ENCODE measurements around the gene SNX27. TPM values are rescaled to one million over a fixed set of nuclear protein-coding genes. Genes with fewer than 3 reads are reported as not detected.
"Not testable (repeated sequence)": the region's sequence is repeated elsewhere in the genome, so short reads cannot be mapped to it uniquely, and the experiment has no call there.

Gene SNX27
- total RNA-seq, 2 donors from 2014 or later, result 33.6 to 36.3 TPM

- no peaks in the 10 kb centered on the region for H3K9me3 Mint-ChIP-seq
- no peak for ATAC-seq (replicated peaks)
- peaks cover 4% of the 10 kb centered on the region for H3K4me1 Mint-ChIP-seq
- H3K27me3 Mint-ChIP-seq, result peaks cover 50% of the 10 kb centered on the region
- no peaks in the 10 kb centered on the region for H3K36me3 Mint-ChIP-seq (ENCODE audit: low read depth)
- no peak overlapping the region for H3K27ac Mint-ChIP-seq
- peak overlapping the region; percentile 66 for H3K4me3 Mint-ChIP-seq
These were observed 110.1 kb downstream of the SNX27 start for GRCh38 chr1:151721788-151722510.

GRCh38 chr1:151723726-151724370 lies 112.0 kb downstream of the SNX27 start:
- ATAC-seq (replicated peaks), result no peak
- no peak overlapping the region for H3K4me3 Mint-ChIP-seq
- no peaks in the 10 kb centered on the region for H3K36me3 Mint-ChIP-seq (ENCODE audit: low read depth)
- no peaks in the 10 kb centered on the region for H3K4me1 Mint-ChIP-seq
- no peaks in the 10 kb centered on the region for H3K9me3 Mint-ChIP-seq
- H3K27me3 Mint-ChIP-seq, result peaks cover 41% of the 10 kb centered on the region
- no peak overlapping the region for H3K27ac Mint-ChIP-seq

GRCh38 chr1:151728151-151729054 lies 116.6 kb downstream of the SNX27 start:
- Mint-ChIP-seq H3K27me3 (peaks cover 42% of the 10 kb centered on the region), H3K9me3 (no peaks in the 10 kb centered on the region), H3K36me3 (ENCODE audit: low read depth) (no peaks in the 10 kb centered on the region), H3K4me1 (no peaks in the 10 kb centered on the region), H3K27ac (no peak overlapping the region), H3K4me3 (no peak overlapping the region)
- no peak for ATAC-seq (replicated peaks)

DNA sequence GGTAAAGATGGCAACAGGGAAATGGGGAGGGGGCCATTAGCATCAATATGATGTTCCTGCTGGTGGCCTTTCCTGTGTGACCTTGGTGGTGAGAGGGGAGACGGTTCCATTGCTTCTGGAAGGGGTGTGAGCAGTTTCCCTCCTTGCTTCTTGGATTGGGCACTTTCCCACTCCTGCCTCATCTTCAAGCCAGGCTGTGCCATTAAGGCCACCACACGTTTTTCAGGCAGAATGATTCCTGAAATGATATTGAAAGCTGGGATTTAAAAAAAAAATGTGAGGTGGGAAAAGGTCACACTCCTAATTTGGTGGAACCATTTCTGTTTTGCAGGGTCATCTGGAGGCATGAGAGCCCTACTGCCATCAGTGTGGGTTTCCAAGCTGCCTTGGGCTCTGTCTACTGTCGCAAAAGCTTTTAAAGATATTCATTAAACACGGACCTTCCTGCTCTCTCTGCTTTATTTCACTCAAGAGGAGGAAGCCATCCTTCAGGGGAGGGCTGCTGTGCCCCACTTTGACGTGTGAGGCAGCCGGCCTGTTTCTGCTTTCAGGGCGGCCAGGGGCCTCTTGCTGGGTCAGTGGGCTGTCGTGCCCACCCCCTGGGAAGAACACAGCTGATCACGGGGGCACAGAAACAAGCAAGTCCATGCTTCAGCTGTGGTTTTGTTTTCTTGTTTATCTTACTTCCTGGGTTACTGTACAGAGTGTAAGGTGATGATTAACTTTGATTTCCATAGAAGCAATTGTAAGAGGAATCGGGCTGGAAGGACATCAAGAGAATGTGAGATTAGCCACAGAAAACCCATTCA lies 117.5 kb downstream of the SNX27 start:
- H3K27ac Mint-ChIP-seq, result no peak overlapping the region
- no peak for ATAC-seq (replicated peaks)

DNA sequence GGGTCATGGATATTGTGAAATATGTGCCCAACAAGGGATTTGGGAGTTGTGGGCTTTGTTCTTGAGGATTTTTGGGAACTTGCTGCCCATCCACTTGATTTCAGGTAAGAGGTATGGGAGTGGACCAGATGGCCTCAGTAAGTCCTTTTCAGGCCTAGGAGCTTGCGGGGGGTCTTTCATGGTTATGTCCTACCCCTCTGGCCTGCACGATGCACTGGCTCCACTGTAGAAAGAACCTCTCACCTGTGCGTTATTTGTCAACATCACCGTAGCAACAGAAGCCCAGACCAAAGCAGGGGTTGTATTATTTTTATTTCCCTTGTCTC lies 118.1 kb downstream of the SNX27 start:
- peaks cover 37% of the 10 kb centered on the region for H3K27me3 Mint-ChIP-seq

More for the DNA sequence above, 117.5 kb downstream of the SNX27 start:
- Mint-ChIP-seq H3K36me3 (ENCODE audit: low read depth) (no peaks in the 10 kb centered on the region), H3K27me3 (peaks cover 40% of the 10 kb centered on the region), H3K4me1 (no peaks in the 10 kb centered on the region), H3K4me3 (no peak overlapping the region), H3K9me3 (no peaks in the 10 kb centered on the region)

GRCh38 chr1:151733126-151733525 lies 121.3 kb downstream of the SNX27 start:
- peaks cover 18% of the 10 kb centered on the region for H3K27me3 Mint-ChIP-seq
- no peaks in the 10 kb centered on the region for H3K36me3 Mint-ChIP-seq (ENCODE audit: low read depth)
- H3K9me3 Mint-ChIP-seq, result no peaks in the 10 kb centered on the region
- ATAC-seq (replicated peaks), result no peak
- no peaks in the 10 kb centered on the region for H3K4me1 Mint-ChIP-seq
- H3K4me3 Mint-ChIP-seq, result no peak overlapping the region
- no peak overlapping the region for H3K27ac Mint-ChIP-seq

More for the DNA sequence above, 118.1 kb downstream of the SNX27 start:
- H3K27ac Mint-ChIP-seq, result no peak overlapping the region
- H3K4me3 Mint-ChIP-seq, result no peak overlapping the region
- H3K36me3 Mint-ChIP-seq (ENCODE audit: low read depth), result no peaks in the 10 kb centered on the region
- no peaks in the 10 kb centered on the region for H3K9me3 Mint-ChIP-seq
- no peak for ATAC-seq (replicated peaks)
- no peaks in the 10 kb centered on the region for H3K4me1 Mint-ChIP-seq

- peaks cover 14% of the 10 kb centered on the region for H3K27me3 Mint-ChIP-seq
- not testable (repeated sequence) for H3K36me3 Mint-ChIP-seq (ENCODE audit: low read depth); ATAC-seq (replicated peaks); H3K4me1 Mint-ChIP-seq; H3K9me3 Mint-ChIP-seq; H3K4me3 Mint-ChIP-seq; H3K27ac Mint-ChIP-seq
These were observed 122.1 kb downstream of the SNX27 start for GRCh38 chr1:151733995-151734394.

DNA sequence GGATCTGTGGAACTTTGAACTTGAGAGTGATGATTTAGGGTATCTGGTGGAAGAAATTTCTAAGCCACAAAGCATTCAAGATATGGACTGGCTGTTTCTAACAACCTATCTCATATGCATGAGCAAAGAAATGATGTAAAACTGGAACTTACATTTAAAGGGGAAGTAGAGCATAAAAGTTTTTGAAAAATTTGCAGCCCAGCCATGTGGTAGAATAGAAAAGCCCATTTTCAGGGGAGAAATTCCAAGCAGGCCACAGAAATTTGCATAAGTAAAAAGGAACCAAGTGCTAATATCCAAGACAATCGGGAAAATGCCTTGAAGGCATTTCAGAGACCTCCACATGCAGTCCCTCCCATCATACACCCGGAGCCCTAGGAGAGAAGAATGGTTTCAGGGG lies 125.2 kb downstream of the SNX27 start:
- Mint-ChIP-seq H3K4me1 (no peaks in the 10 kb centered on the region), H3K4me3 (no peak overlapping the region), H3K9me3 (no peaks in the 10 kb centered on the region), H3K27me3 (peaks cover 4% of the 10 kb centered on the region), H3K36me3 (ENCODE audit: low read depth) (no peaks in the 10 kb centered on the region), H3K27ac (no peak overlapping the region)
- ATAC-seq (replicated peaks), result no peak

DNA sequence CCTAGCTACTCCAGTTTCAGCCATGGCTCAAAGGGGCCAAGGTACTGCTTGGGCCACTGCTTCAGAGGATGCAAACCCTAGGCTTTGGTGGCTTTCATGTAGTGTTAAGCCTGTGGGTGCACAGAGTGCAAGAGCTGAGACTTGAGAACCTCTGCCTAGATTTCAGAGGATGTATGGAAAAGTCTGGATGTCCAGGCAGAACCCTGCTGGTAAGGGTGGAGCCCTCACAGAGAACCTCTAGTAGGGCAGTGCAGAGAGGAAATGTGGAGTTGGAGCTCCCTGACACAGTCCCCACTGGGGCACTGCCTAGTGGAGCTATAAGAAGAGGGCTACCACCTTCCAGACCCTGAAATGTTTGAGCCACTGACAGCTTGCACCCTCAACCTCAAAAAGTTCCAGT lies 125.6 kb downstream of the SNX27 start:
- Mint-ChIP-seq H3K27ac (no peak overlapping the region), H3K27me3 (peaks cover 2% of the 10 kb centered on the region), H3K36me3 (ENCODE audit: low read depth) (no peaks in the 10 kb centered on the region), H3K4me3 (no peak overlapping the region), H3K4me1 (no peaks in the 10 kb centered on the region), H3K9me3 (no peaks in the 10 kb centered on the region)
- ATAC-seq (replicated peaks), result no peak

GRCh38 chr1:151739590-151740355 lies 127.9 kb downstream of the SNX27 start:
- Mint-ChIP-seq H3K4me3 (no peak overlapping the region), H3K27ac (no peak overlapping the region), H3K27me3 (no peaks in the 10 kb centered on the region), H3K36me3 (ENCODE audit: low read depth) (no peaks in the 10 kb centered on the region), H3K9me3 (no peaks in the 10 kb centered on the region), H3K4me1 (no peaks in the 10 kb centered on the region)
- ATAC-seq (replicated peaks), result no peak

GRCh38 chr1:151741516-151741915 lies 129.7 kb downstream of the SNX27 start:
- no peak overlapping the region for H3K27ac Mint-ChIP-seq
- no peak for ATAC-seq (replicated peaks)
- H3K27me3 Mint-ChIP-seq, result no peaks in the 10 kb centered on the region
- H3K9me3 Mint-ChIP-seq, result no peaks in the 10 kb centered on the region
- no peak overlapping the region for H3K4me3 Mint-ChIP-seq
- H3K4me1 Mint-ChIP-seq, result no peaks in the 10 kb centered on the region
- no peaks in the 10 kb centered on the region for H3K36me3 Mint-ChIP-seq (ENCODE audit: low read depth)

Measured in activated T-helper 17 cell treated with anti-CD3 and anti-CD28 coated beads, Interleukin-2, amount 50 U/mL, for 72 hours (primary cell).